DND-41 (cell line): ENCODE results near the gene TMEM88.
"Not testable (repeated sequence)": the region's sequence is repeated elsewhere in the genome, so short reads cannot be mapped to it uniquely, and the experiment has no call there.

ENCODE experiments used
- EZH2 ChIP-seq: IDR thresholded peaks from 3 replicates; pipeline ENCODE4 v1.6.1; 2012; ENCODE audit warnings: borderline replicate concordance, low read depth, mild to moderate bottlenecking, moderate library complexity, low read length, inconsistent platforms; ENCODE audit not compliant: severe bottlenecking
- TF ChIP-seq, protein P1 (sequence below): IDR thresholded peaks from 2 replicates; pipeline ENCODE4 v1.5.1; 2012; ENCODE audit warnings: borderline replicate concordance, low read length, moderate library complexity, mild to moderate bottlenecking; ENCODE audit not compliant: poor library complexity, severe bottlenecking; ENCODE audit errors: extremely low read depth

GRCh38 chr17:7809791-7810343 lies 45.0 kb upstream of the TMEM88 start:
- TF ChIP-seq, protein P1, sequence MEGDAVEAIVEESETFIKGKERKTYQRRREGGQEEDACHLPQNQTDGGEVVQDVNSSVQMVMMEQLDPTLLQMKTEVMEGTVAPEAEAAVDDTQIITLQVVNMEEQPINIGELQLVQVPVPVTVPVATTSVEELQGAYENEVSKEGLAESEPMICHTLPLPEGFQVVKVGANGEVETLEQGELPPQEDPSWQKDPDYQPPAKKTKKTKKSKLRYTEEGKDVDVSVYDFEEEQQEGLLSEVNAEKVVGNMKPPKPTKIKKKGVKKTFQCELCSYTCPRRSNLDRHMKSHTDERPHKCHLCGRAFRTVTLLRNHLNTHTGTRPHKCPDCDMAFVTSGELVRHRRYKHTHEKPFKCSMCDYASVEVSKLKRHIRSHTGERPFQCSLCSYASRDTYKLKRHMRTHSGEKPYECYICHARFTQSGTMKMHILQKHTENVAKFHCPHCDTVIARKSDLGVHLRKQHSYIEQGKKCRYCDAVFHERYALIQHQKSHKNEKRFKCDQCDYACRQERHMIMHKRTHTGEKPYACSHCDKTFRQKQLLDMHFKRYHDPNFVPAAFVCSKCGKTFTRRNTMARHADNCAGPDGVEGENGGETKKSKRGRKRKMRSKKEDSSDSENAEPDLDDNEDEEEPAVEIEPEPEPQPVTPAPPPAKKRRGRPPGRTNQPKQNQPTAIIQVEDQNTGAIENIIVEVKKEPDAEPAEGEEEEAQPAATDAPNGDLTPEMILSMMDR, result not testable (repeated sequence)
- not testable (repeated sequence) for TF ChIP-seq EZH2
